Measurements from ENCODE around the gene C10orf143. TPM values are rescaled to one million over a fixed set of nuclear protein-coding genes. Genes with fewer than 3 reads are reported as not detected.
"Not testable (repeated sequence)": the region's sequence is repeated elsewhere in the genome, so short reads cannot be mapped to it uniquely, and the experiment has no call there.

Gene C10orf143
- total and polyA plus RNA-seq, 3 donors from 2014 or later: 3.7 to 7.6 (median 7.2) TPM

GRCh38 chr10:130024779-130025325, 85.8 kb downstream of the C10orf143 start:
- no peak for TF ChIP-seq POLR2A (IDR thresholded peaks at IDR 0.05)
- no peak for TF ChIP-seq CTCF (IDR thresholded peaks at IDR 0.05)
- no peaks in the 10 kb centered on the region for H3K27me3 ChIP-seq
- intact Hi-C loops (cut with DNase I; ENCODE audit: low total_unique reads): no loop called here
- no peak overlapping the region for H3K27ac ChIP-seq
- no peaks in the 10 kb centered on the region for H3K4me1 ChIP-seq
- no peaks in the 10 kb centered on the region for H3K36me3 ChIP-seq (ENCODE audit: low read depth, missing control alignments)
- 91 to 95% methylated on average over 11 to 12 of the region's 12 CpGs for WGBS, 2 donors
- no peak for DNase-seq
- no peaks in the 10 kb centered on the region for H3K9me3 ChIP-seq
- no peak overlapping the region for H3K4me3 ChIP-seq

GRCh38 chr10:130024326-130024725, 86.3 kb downstream of the C10orf143 start:
- H3K36me3 ChIP-seq (ENCODE audit: low read depth, missing control alignments); intact Hi-C loops (cut with DNase I; ENCODE audit: low total_unique reads); H3K4me3 ChIP-seq; H3K4me1 ChIP-seq; H3K9me3 ChIP-seq; DNase-seq; H3K27me3 ChIP-seq; H3K27ac ChIP-seq: not testable (repeated sequence)
- 86 to 88% methylated on average over 8 of the region's 8 CpGs for WGBS, 2 donors

GRCh38 chr10:130023454-130024230, 87.0 kb downstream of the C10orf143 start:
- Histone ChIP-seq H3K27me3 (no peaks in the 10 kb centered on the region), H3K9me3 (no peaks in the 10 kb centered on the region), H3K36me3 (ENCODE audit: low read depth, missing control alignments) (no peaks in the 10 kb centered on the region), H3K4me1 (no peaks in the 10 kb centered on the region), H3K27ac (no peak overlapping the region), H3K4me3 (no peak overlapping the region)
- DNase-seq: no peak
- WGBS, 2 donors: 78 to 89% methylated on average over 6 to 19 of the region's 19 CpGs
- intact Hi-C loops (cut with DNase I; ENCODE audit: low total_unique reads): no loop called here
- TF ChIP-seq CTCF (IDR thresholded peaks at IDR 0.05): no peak
- no peak for TF ChIP-seq POLR2A (IDR thresholded peaks at IDR 0.05)

GRCh38 chr10:130022511-130023299, 87.9 kb downstream of the C10orf143 start:
- Histone ChIP-seq H3K4me3 (no peak overlapping the region), H3K27me3 (no peaks in the 10 kb centered on the region), H3K27ac (no peak overlapping the region), H3K9me3 (no peaks in the 10 kb centered on the region), H3K36me3 (ENCODE audit: low read depth, missing control alignments) (no peaks in the 10 kb centered on the region), H3K4me1 (no peaks in the 10 kb centered on the region)
- WGBS, 2 donors: 86 to 89% methylated on average over 28 of the region's 28 CpGs
- TF ChIP-seq CTCF (IDR thresholded peaks at IDR 0.05) (no peak), POLR2A (IDR thresholded peaks at IDR 0.05) (no peak)
- intact Hi-C loops (cut with DNase I; ENCODE audit: low total_unique reads): no loop called here
- DNase-seq: no peak

- Histone ChIP-seq H3K27me3 (no peaks in the 10 kb centered on the region), H3K9me3 (no peaks in the 10 kb centered on the region), H3K4me3 (no peak overlapping the region), H3K36me3 (ENCODE audit: low read depth, missing control alignments) (no peaks in the 10 kb centered on the region), H3K27ac (no peak overlapping the region), H3K4me1 (no peaks in the 10 kb centered on the region)
- TF ChIP-seq POLR2A (IDR thresholded peaks at IDR 0.05) (no peak), CTCF (IDR thresholded peaks at IDR 0.05) (no peak)
- DNase-seq: no peak
- 76 to 90% methylated on average over 6 of the region's 6 CpGs for WGBS, 2 donors
- intact Hi-C loops (cut with DNase I; ENCODE audit: low total_unique reads): no loop called here
These were observed 88.5 kb downstream of the C10orf143 start for GRCh38 chr10:130022086-130022485.
